Cardiac muscle cell (in vitro differentiated cells and primary cell): Measurements from ENCODE around the gene DPP10. TPM values are rescaled to one million over a fixed set of nuclear protein-coding genes. Genes with fewer than 3 reads are reported as not detected.

ENCODE experiments used
- DNase-seq, 2 donors: peaks; one replicate each; pipeline versions ENCODE4 v3.0.0 to v3.0.0-alpha.2; 2010 to 2017; ENCODE audit warnings: low read depth in 1 of 2, low spot score in 1 of 2
- H3K27ac ChIP-seq: fragments of 200-600 bp; sonication (generic); 2 replicates; pipeline ENCODE4 v1.5.1; 2016
- H3K27me3 ChIP-seq: fragments of 200-600 bp; sonication (generic); 2 replicates; pipeline ENCODE4 v1.6.0; 2016; ENCODE audit warnings: control low read depth
- H3K36me3 ChIP-seq: fragments of 200-600 bp; sonication (generic); 2 replicates; pipeline ENCODE4 v1.5.1; 2016; ENCODE audit warnings: control low read depth
- H3K4me1 ChIP-seq: fragments of 200-600 bp; sonication (generic); 2 replicates; pipeline ENCODE4 v1.8.1; 2017; ENCODE audit warnings: low read depth, mild to moderate bottlenecking, mixed run types
- H3K4me3 ChIP-seq: fragments of 200-600 bp; sonication (generic); 2 replicates; pipeline ENCODE4 v1.5.1; 2016; ENCODE audit warnings: mild to moderate bottlenecking
- H3K9me3 ChIP-seq: fragments of 200-600 bp; sonication (generic); 2 replicates; pipeline ENCODE4 v1.5.1; 2017; ENCODE audit warnings: low read depth, mild to moderate bottlenecking, control low read depth
- CTCF ChIP-seq: IDR thresholded peaks from 2 replicates; pipeline ENCODE4 v1.5.1; 2012; ENCODE audit warnings: low read depth, mild to moderate bottlenecking, low read length
- polyA plus RNA-seq: library from polyadenylated mRNA; unstranded; fragments of >200 nt; fragmentation: Nextera tagmentation; extraction: Ambion mirVana; gene quantifications from 2 replicates; pipeline ENCODE4 v1.2.1, GENCODE V29; 2016
- total RNA-seq: library from RNA; depleted of rRNA; stranded (reverse); fragments of >200 nt; gene quantifications from 2 replicates; pipeline ENCODE4 v1.2.3, GENCODE V29; 2016

DPP10 gene
- total and polyA plus RNA-seq, 2 experiments from 2014 or later: 1.1 to 1.4 TPM

DNA sequence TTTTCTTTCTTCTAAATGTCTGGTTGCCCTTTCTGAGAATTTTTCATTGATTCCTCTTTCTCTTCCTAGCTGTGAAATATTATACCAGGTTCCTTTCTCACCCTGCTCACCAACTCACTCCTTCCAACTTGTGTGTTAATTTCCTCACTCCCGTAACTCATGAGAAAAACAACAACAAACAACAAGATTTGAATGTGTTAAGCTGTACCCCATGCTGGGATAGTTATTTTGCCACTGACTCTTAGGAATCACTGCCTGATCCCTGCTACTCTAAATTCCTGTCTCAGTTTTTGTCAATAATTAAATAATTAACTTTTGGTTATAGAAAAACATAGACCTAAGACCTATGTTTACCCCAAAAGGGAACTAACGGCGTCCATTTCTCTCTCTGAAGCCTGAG lies 242.7 kb downstream of the DPP10 start:
- no peaks in the 10 kb centered on the region for H3K9me3 ChIP-seq
- no peak overlapping the region for H3K4me3 ChIP-seq
- H3K36me3 ChIP-seq: no peaks in the 10 kb centered on the region
- no peak for TF ChIP-seq CTCF
- H3K4me1 ChIP-seq: no peaks in the 10 kb centered on the region
- DNase-seq: no peak
- H3K27ac ChIP-seq: no peak overlapping the region
- H3K27me3 ChIP-seq: no peaks in the 10 kb centered on the region

DNA sequence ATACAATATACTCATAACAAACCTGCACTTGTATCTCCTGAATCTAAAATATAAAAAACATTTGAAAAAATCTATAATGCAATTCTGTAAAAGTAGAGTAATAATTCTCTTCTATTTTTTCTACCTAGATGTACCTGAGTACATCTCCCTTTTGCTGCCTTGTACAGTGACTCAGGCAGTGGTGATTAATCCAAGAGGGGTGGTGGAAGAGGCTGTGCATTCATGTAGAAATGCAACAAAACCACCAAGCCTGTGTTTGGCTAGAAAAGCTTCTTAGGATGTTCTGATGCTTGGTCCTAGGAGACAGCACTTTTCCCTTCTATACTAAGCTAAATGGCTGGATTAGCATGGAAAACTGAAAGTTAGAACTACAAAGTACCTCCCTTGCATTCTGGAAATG lies 245.8 kb downstream of the DPP10 start:
- Histone ChIP-seq H3K4me3 (no peak overlapping the region), H3K9me3 (no peaks in the 10 kb centered on the region), H3K27ac (no peak overlapping the region), H3K4me1 (no peaks in the 10 kb centered on the region), H3K36me3 (no peaks in the 10 kb centered on the region), H3K27me3 (no peaks in the 10 kb centered on the region)
- no peak for TF ChIP-seq CTCF
- DNase-seq: no peak

- no peak for TF ChIP-seq CTCF
- no peak overlapping the region for H3K27ac ChIP-seq
- no peaks in the 10 kb centered on the region for H3K9me3 ChIP-seq
- no peak for DNase-seq
- H3K36me3 ChIP-seq: no peaks in the 10 kb centered on the region
- no peak overlapping the region for H3K4me3 ChIP-seq
- H3K27me3 ChIP-seq: no peaks in the 10 kb centered on the region
- no peaks in the 10 kb centered on the region for H3K4me1 ChIP-seq
These were observed 256.1 kb downstream of the DPP10 start for GRCh38 chr2:114698520-114698919.

- Histone ChIP-seq H3K27ac (no peak overlapping the region), H3K27me3 (no peaks in the 10 kb centered on the region), H3K4me3 (no peak overlapping the region), H3K4me1 (no peaks in the 10 kb centered on the region), H3K36me3 (no peaks in the 10 kb centered on the region), H3K9me3 (no peaks in the 10 kb centered on the region)
- DNase-seq: no peak
- no peak for TF ChIP-seq CTCF
These were observed 257.0 kb downstream of the DPP10 start for GRCh38 chr2:114699423-114699944.

DNA sequence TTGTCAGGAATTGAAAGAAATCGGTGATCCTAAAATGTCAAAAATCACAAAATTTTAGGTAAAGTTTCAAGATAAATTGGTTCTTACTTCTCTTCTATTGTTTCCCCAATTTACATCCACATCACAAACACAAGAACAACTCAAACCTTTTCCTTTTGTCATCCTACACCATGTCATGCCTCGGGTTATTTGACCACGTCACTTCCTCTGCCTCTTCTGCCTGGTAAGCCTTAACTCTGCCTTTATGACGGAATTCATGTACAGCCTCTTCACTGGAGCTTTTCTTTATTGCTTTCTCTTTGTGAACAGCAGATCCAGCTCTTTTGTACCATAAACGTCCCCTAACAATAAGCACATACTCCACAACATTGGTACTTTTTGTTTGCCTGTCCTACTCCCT lies 258.0 kb downstream of the DPP10 start:
- H3K36me3 ChIP-seq: no peaks in the 10 kb centered on the region
- DNase-seq: no peak
- no peaks in the 10 kb centered on the region for H3K4me1 ChIP-seq
- no peaks in the 10 kb centered on the region for H3K27me3 ChIP-seq
- no peaks in the 10 kb centered on the region for H3K9me3 ChIP-seq
- TF ChIP-seq CTCF: no peak
- no peak overlapping the region for H3K27ac ChIP-seq
- no peak overlapping the region for H3K4me3 ChIP-seq
